Right renal pelvis (tissue), 4 donors: ENCODE results near the gene DYRK1A. TPM values are rescaled to one million over a fixed set of nuclear protein-coding genes. Genes with fewer than 3 reads are reported as not detected.

Experiments
- DNase-seq, 4 donors: peaks; one replicate each; pipeline ENCODE4 v3.0.0-alpha.2; 2013; ENCODE audit warnings: low read depth in 4 of 4, low spot score in 3 of 4, missing footprints in 1 of 4
- polyA plus RNA-seq, 4 donors: library from polyadenylated mRNA; unstranded; fragments of 120-200 nt; gene quantifications; one replicate each; pipeline ENCODE4 v1.2.1, GENCODE V29; 2013; ENCODE audit not compliant: insufficient read length in 4 of 4

Gene DYRK1A
- polyA plus RNA-seq, 4 donors = 60.0 to 77.4 (median 73.2) TPM

- DNase-seq = no peak
These were observed 195.7 kb downstream of the DYRK1A start for GRCh38 chr21:37561941-37562919.

DNA sequence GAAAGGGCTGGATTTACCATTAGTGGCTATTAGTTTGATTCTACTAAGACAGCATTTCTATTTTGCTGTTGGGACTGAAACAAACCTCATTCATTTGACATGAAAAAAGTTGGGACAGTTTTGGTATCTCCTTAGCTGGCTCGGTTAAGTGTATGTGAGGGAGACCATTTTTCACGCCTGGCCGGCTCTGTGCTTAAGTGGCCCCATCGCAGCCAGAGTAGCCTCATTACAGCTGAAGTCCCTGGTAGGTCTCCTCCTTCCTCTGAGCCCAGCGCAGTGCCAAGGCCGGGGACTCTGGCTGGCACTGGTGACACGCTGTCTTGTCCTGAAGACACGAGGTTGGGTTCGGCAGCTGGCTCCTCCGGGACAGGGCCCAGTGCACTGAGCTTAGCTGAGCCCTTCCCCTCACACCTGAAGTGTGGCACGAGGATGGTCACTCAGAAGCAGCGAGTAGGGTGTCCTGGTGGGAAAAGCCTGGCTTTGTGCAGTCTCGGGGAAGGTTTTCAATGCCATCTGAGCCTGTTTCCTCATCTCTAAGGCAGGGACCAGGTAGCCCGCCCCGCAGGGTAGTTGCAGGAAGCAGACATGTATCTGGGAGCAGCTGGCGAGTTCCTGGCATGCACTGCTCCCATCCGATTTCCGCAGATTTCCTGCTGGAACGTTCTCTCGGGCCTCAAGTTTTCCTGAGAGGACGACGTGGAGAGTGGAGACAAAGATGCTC is 196.5 kb downstream of the DYRK1A start:
- DNase-seq = no peak

DNA sequence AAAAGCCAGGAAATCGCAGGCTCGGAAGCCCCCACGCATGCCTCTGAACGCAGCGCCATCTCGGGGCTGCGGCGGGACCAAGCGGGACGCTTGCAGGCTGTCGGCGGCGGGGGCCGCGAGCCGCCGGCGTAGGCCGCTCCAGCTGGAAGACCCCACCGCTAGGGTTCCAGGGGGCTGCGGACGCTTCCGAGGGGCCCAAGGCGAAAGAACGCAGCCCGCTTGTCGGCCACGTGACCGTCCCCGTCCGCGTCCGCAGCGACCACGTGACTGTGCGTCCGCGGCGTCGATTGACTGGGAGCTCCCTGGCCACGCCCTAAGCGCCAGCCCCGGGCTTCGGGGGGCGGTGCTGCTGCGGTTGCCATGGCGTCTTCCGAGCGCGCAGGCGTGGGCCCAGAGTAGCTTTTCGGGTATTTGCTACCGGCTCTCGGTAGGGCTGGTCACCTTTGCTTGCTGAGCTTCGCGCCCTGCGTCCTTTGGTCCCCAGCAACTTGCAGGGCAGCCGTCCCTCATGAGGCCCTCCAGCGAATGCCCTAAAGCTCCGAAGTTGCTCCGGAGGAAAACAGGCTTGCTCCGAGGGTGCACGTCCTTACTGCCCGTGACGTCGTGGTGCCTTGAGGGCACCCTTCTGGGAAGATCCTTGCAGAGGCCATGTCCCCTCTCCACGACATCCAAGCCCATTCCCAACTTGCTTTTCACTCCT is 197.2 kb downstream of the DYRK1A start:
- DNase-seq = peak; percentile 81 to 87 (median 84)

GRCh38 chr21:37564341-37564923 is 197.9 kb downstream of the DYRK1A start:
- no peak for DNase-seq

DNA sequence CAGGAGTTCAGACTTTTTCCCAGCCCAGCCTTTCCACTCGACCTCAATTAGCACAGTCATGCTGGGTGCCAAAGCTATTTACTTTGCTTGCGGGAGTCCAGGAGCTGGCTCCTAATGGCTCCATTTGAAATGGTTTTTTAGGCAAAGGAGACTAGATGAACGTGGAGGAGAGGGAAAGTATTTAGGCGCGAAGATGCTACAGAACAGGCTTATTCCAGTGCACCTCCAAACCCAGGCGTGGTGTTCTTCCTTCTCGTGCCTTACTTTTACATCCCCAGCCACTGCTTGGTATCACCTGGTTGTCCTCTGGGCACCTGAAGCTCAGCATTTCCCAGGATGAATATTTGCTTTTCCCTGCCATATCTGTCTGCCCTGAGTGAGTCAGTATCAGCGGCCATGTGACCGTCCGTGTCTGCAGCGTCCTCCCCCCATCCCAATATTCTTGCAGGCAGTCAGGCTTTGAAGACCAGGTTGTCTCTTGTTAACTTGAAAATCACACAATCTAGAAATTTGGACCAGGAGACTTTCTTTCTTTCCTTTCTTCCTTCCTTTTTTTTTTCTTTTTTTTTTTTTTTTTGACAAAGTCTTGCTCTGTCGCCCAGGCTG is 198.5 kb downstream of the DYRK1A start:
- no peak for DNase-seq

DNA sequence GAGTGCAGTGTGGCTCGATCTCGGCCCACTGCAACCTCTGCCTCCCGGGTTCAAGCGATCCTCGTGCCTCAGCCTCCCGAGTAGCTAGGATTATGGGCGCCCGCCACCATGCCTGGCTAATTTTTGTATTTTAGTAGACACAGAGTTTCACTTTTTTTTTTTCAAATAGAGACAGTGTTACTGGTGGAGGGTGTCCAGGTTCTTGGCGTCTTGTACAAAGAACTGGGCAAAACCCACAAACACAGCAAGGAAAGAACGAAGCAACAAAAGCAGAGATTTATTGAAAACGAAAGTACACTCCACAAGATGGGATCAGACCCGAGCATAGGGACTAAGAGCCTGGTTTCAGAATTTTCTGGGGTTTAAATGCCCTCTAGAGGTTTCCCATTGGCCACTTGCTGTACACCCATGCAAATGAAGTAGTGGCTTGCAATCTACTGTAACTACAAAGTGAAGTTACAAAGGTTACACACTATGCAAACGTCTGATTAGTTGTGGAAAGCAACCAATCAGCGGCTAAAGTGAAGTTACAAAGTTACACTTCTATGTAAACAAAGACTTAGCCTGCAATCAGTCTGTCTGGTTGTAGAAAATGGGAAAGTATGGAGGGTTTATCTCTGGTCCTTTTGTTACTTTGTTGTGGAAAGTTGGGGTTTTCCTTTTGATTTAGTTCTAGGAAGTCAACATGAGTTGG is 199.1 kb downstream of the DYRK1A start:
- DNase-seq = no peak

DNA sequence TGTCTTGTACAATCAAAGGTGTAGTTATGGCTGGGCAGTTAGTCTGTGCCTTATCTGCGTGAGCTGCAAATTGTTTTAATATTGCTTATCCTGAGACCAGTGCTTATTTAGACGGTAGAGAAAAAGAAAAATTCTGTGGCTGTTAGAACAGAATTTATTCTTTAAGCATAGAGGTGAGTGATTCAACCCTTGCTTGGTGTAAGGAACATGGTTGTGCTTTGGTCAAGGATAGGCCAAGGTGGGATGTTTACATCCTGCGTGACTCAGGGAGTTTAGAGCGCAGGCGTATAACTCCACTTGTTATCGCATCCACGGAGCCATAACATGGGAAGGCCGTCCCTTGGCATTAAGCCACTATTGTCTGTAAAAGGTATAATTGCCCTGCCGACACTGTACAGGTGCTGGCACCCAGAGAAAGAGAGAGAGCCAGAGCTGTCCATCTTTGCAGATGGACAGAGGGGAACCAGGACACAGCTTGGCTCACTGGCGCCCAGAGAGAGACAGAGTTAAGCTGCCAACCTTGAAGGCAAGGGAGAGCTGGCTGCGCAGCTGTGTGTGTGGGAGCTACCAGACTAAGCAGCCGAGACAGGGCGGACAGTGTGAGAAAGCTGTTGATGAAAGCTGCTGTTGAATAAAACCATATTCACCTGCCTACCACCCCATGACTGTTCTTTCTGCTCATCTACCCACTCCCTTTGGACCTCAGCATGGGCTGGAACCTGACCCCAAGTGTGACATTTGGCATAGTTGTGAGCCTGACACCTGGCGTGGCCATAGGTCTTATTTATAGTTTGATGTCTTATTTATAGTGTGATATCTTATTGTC is 200.4 kb downstream of the DYRK1A start:
- DNase-seq = no peak

GRCh38 chr21:37568415-37568814 is 201.8 kb downstream of the DYRK1A start:
- no peak for DNase-seq

DNA sequence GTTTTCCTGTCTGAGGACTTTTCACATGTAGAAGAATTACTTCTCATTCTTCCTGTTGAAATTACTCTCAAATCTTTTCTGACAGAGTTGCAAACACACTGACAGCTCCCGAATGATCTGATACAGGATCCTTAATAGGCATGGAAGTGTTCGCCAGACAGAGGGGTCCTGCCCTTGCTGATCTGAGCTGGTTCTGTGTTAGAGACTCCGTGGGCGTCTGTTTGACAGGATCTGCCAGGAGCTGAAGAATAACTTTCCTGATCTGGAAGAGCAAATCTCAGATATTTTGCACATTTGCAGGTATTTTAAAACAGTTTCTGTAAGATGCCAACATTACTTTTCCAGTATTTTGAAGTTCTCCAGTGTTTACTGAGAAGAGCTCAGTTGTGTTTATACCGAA is 202.3 kb downstream of the DYRK1A start:
- no peak for DNase-seq

DNA sequence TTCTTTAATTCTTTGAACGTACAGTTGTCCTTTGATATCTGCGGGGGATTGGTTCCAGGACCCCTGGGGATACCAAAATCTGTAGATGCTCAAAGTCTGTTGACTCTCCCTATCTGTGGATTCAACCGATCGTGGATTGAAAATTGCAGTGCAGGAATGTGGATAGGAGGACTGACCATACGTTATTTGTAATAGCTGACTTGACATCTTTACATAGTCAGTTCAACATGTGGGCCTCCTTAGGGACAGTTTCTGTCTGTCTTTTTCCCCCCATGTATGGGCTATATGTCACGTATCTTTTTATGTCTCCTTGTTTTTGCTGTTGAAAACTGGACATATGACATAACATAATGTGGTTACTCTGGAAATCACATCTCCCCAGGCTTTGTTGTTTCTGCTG is 204.9 kb downstream of the DYRK1A start:
- no peak for DNase-seq

- DNase-seq = no peak
These were observed 207.7 kb downstream of the DYRK1A start for GRCh38 chr21:37574316-37574715.

DNA sequence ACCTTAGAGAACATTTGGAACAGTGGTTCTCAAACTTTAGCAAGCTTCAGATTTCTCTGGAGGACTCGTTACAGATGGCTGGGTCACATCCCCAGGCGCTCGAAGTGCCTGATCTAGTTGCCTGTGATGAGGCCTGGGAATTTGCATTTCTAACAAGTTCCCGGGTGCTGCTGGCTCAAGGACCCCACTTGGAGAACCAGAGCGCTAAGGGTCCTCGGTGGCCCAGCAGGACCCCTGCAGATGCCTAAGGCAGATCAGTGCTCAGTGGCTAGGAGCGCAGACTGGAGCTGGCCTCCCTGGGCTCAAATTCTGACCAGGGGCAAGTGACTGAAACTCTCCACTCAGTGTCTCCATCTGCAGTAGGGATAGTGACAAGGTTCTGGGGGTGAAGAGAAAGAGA is 208.2 kb downstream of the DYRK1A start:
- no peak for DNase-seq

DNA sequence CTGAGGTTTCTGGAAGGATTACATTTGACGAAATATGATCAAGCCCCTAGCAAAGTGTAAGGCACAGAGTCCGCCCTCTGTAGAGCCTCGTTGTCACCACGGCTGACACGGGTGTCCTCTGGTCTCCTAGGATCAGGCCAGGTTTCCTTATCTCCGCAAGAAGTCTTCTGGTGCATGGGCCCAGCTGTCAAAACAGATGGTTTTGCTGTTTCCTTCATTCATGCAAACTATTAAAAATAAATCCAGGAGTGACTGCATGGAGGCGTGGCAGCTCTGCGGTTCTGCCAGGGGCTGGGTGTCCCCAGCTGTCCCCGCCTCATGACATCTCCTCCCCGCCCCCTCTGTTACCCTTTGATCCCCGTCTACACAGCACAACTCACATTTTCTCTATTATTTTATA is 209.0 kb downstream of the DYRK1A start:
- DNase-seq = no peak

Other genes starting within 250 kb of the DYRK1A start
- 10 to 100 TPM; 40.9 to 46.7 (median 45.3) TPM for gene VPS26C, start 99.4 kb upstream of the DYRK1A start, polyA plus RNA-seq